Measurements from ENCODE around the gene CHST14.

DNA sequence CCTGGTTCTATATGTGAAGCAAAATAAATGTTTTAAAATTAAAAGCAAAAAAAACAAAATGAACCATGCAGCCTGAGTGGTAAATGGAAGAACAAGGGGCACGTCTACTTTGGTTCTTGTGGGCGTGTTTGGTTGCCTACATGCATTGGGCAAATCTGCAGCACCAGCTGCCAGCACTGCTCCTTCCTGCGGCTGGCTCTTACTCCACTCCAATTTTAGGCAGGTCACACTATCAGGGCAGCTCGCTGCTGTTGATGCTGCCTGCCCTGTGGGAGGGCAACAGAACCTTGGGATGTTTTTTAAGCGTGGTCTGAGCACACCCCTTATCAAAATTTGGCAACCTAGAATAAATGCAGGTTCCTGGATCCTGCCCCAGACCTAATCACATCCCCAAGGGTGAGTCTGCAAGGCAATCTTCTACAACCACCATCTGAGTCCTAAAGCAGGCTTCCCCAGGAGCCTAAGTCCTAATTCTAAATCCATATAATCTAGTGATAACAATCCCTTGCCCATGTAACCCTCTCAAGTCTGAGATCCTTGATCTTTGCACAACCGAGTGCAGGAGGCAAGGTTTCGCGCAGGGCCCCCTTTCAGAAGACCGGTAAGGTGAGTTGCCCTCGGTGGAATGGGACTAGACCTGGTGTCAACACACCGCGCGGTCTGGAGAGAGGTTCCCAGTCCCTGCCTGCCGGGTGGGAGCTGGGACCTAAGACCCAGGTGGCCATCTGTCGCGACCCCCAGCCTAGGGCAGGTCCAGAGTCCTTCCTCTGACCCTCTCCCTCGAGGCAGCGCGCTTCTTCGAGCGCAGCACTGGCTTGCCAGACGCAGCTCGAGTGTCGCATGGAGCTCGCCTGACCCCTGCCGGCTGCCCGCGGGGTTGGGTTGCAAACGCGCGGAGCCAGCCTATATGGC is 49.3 kb upstream of the CHST14 start:
- no peak for TF ChIP-seq POLR2A (IDR thresholded peaks at IDR 0.05; ENCODE audit: low read length)
- TF ChIP-seq, protein P1, sequence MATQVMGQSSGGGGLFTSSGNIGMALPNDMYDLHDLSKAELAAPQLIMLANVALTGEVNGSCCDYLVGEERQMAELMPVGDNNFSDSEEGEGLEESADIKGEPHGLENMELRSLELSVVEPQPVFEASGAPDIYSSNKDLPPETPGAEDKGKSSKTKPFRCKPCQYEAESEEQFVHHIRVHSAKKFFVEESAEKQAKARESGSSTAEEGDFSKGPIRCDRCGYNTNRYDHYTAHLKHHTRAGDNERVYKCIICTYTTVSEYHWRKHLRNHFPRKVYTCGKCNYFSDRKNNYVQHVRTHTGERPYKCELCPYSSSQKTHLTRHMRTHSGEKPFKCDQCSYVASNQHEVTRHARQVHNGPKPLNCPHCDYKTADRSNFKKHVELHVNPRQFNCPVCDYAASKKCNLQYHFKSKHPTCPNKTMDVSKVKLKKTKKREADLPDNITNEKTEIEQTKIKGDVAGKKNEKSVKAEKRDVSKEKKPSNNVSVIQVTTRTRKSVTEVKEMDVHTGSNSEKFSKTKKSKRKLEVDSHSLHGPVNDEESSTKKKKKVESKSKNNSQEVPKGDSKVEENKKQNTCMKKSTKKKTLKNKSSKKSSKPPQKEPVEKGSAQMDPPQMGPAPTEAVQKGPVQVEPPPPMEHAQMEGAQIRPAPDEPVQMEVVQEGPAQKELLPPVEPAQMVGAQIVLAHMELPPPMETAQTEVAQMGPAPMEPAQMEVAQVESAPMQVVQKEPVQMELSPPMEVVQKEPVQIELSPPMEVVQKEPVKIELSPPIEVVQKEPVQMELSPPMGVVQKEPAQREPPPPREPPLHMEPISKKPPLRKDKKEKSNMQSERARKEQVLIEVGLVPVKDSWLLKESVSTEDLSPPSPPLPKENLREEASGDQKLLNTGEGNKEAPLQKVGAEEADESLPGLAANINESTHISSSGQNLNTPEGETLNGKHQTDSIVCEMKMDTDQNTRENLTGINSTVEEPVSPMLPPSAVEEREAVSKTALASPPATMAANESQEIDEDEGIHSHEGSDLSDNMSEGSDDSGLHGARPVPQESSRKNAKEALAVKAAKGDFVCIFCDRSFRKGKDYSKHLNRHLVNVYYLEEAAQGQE (IDR thresholded peaks at IDR 0.05), result no peak
- no peak for TF ChIP-seq JUN (IDR thresholded peaks at IDR 0.05)
- no peak for TF ChIP-seq RFX5 (IDR thresholded peaks at IDR 0.05)
- peak; percentile 68 for TF ChIP-seq CTCF (IDR thresholded peaks at IDR 0.05)
- TF ChIP-seq MAFK (IDR thresholded peaks at IDR 0.05; ENCODE audit: partially characterized antibody), result no peak
- no peak for TF ChIP-seq RCOR1 (IDR thresholded peaks at IDR 0.05; ENCODE audit: low read depth, low read length)
- TF ChIP-seq ELK1 (IDR thresholded peaks at IDR 0.05; ENCODE audit: low read depth, low read length), result no peak
- TF ChIP-seq PHF8 (IDR thresholded peaks at IDR 0.05; ENCODE audit: borderline replicate concordance, low read depth), result no peak
- TF ChIP-seq ZFP36 (IDR thresholded peaks at IDR 0.05; ENCODE audit: borderline replicate concordance, partially characterized antibody), result no peak
